ENCODE data around the gene GARIN5B.

GRCh38 chr19:55376241-55376933, 13.3 kb upstream of the GARIN5B start, which contains the start of gene TMEM190:
- TF ChIP-seq CTCF (IDR thresholded peaks at IDR 0.05; ENCODE audit: poor library complexity, severe bottlenecking) (no peak), SMC3 (conservative IDR thresholded peaks at IDR 0.05; ENCODE audit: poor library complexity) (no peak), EZH2 (IDR thresholded peaks at IDR 0.05; ENCODE audit: borderline replicate concordance, insufficient read depth, low read length, poor library complexity, severe bottlenecking) (no peak), POLR2AphosphoS5 (IDR thresholded peaks at IDR 0.05) (no peak), EP300 (conservative IDR thresholded peaks at IDR 0.05; ENCODE audit: poor library complexity, severe bottlenecking) (no peak), RAD21 (conservative IDR thresholded peaks at IDR 0.05) (no peak), TAF1 (IDR thresholded peaks at IDR 0.05; ENCODE audit: low read depth) (no peak), REST (IDR thresholded peaks at IDR 0.05; ENCODE audit: borderline replicate concordance) (no peak)
